SKM-1 treated with dmso at 0.1 percent for 144 hours (cell line): ENCODE data around the gene PEX26.
"Not testable (repeated sequence)": the region's sequence is repeated elsewhere in the genome, so short reads cannot be mapped to it uniquely, and the experiment has no call there.

Source experiments
- DNase-seq: peaks from one replicate; lab custom pipeline; 2025; ENCODE audit not compliant: unreplicated experiment; lab: John Stamatoyannopoulos, UW

Gene PEX26

DNA sequence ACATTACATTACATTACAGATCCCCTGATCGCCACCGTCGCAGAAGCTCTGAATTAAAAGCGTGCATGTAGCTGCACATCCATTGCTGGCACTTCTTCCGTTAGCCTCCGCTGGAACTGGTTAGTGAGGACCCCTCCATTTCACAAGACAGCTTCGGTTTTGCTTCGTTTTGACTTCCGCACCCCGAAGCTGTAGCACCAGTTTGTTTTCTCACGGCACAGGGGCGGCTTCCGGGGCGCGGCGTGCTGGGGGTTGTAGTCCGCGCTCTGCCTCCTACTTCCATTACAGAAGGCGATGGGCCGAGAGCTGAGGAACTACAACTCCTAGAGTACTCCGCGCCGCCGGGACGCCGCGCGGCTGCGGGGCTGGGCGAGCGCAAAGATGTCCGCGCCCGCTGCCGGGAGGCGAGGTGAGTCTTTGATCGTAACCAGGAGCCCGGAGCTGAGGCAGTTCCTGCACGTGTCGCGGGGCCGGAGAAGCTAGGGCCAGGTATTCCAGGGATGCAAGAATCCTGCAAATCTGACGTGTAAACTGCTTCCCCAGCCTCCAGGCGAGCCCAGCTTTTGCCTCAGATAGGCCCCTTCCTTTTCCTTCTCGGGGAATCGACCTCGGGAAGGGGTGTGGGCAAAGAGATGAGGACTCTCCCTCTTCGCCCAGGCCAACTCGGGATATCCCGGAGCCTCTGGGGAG is at the start of gene PEX26:
TSS of gene PEX26 (plus strand) at position 352 of the 690 bp plus-strand sequence. CDS start 387 bp downstream, outside the sequence.
- peak; percentile 91 for DNase-seq

DNA sequence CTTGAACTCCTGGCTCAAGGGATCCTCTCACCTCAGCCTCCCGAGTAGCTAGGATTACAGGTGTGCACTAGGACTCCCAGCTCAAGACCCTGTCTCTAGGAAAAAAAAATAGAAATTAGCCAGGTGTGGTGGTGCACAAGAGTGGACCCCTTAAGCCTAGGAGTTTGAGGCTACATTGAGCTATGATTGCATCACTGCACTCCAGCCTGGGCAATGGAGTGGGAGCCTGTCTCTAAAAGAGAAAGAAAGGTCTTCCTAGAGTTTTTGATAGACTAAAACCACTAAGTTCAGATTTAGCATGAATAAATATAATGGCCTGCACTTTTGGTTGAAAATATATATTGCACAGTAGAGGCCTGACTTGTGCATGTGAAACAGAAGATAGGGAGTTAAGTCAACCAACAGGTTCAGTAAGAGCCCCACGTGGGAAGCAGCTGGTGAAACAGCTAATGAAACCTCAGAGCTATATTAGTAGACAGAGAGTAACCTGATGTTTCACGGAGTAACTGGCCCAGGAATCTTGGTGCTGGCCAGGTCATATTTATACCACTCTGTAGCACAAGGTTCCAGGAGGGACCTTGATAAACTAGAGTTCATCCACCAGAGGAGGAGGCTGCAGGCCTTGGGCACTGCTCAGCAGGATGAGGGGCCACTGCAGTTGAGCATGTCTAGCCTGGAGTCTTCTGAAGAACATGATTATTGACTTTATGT is 48.8 kb upstream of the PEX26 start:
- no peak for DNase-seq

DNA sequence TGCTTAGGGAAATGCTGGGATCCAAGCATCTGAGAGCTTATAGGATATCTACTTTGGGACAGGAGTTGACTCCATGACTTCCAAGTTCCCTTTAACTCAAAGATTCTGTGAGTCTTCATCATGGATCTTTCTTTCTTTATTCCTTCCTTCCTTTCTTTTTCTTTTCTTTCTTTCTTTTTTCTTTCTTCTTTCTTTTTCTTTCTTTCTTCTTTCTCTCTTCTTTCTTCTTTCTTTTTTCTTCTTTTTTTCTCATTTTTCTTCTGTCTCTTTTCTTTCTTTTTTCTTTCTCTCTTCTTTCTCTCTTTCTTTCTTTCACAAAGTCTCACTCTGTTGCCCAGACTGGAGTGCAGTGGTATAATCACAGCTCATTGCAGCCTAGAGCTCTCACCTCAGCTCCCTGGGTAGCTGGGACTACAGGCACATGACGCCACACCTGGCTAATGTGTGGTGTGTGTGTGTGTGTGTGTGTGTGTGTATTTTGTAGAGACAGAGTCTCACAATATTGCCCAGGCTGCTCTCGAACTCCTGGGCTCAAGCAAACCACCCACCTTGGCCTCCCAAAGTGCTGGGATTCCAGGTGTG is 48.0 kb upstream of the PEX26 start:
- DNase-seq = no peak

DNA sequence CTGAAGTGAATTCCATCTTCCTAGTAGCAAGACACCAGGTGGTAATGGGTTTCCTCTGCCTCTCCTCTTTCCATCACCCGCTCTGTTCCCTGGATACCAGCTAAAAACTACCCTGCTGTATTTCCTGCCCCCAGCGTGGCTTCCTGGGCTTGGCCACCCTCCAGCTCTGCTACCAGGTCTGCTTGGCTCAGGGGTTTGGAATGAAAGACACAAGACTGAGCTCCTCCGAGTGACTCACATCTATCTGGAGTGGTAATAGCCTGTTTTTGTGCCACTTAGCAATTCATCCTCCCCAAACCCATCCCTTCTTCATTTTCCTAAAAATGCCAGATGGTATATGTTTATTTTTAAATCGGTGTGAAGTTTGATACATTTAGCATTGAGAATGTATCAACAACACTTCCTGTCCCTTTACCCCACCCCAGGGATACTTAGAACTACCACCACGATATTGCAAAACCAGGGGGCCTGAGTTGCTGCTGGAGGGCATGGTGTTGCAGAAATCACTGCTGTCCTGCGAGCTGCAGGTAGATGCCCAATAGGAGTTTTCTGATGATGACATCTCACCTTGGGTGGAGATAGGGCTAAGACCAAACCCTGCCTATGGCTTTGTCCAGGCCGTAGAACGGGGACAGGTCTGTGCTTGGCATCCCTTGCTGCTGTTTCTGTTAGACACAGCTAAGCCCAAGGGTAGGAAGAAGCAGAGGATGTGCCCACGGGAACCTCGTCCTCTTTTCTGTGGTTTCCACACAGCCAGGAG is 45.9 kb upstream of the PEX26 start:
- no peak for DNase-seq

DNA sequence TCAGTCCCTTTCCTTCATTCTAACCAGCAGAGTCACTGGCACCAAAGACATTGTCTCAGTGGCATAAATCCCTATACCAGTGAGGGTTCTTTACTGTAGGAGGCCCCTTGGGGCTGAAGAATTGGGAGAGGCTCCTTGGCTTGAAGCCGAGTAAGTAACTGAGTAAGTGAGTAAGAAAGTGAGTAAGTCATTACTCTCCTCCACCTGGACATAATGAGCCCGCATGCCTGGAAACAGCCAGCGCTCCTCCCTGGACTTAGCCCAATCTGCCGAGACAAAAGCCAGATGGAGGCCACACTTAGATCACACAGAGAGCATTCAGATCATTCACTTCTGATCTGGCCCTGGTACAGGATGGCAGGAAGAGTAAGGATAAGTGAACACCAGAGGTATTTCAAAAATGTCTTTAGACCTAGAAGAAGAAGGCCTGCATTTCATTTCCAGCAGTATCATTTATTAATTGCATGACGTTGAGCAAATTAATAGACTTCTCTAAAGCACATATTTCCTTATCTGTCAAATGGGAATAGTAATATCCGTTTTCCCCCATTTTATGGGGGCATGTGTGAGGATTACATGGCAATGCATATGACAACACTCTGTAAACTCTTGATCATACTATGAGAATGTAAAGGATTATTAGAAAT is 45.2 kb upstream of the PEX26 start:
- DNase-seq = no peak

DNA sequence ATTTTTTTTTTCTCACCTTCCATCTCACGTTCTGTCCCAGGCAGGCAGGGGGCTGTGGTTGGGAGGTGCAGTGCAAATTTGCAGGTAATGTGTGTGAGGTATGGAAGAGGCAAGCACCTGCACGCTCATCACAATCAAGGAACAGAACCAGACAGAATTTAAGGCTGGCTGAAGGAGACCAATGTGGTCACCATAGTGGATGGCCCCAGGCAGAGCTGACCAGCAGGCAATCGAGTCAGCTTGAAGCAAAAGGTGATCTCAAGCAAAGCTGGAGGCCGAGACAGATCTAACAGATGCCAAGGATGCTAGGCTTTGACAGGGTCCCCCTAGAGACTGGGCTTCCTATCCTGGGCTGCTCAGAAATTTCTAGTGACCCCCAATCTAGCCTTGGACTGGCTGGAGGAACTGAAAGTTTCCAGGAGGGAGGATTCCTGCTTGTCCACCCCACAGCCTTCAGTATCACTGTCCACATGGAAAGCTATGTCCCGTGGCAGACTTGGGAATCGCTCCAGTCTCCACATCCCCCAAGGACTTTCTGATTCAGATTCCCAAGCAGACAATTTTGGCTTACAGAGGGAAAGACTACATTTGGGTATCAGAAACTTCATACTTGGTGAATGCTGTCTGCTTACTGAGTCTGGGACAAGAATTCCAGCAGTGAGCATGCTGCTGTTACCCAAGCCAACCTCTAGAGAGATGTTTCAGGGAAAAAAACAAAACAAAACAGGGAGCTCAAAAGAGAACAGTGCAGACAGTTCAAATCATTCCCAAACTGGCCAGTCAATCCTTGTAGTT is 44.4 kb upstream of the PEX26 start:
- DNase-seq = no peak

DNA sequence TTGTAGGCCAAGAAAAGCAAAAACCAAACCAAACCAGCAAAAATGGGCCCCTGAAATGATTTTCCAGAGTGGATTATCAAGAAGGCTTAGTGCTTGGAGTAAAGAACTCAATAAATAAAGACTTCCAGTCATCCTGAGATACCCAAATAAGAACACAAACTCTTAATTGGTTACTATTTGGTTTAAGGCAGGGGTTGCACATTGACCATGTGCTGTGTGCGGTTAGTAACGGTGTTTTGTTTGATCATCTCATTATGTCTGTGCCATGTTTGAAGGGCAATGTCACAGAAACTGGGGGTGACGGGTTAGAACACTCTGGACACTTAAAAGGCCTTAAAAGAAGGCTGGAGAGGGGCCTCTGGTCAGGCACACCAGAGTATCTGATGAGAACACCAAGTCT is 43.7 kb upstream of the PEX26 start:
- DNase-seq = no peak

DNA sequence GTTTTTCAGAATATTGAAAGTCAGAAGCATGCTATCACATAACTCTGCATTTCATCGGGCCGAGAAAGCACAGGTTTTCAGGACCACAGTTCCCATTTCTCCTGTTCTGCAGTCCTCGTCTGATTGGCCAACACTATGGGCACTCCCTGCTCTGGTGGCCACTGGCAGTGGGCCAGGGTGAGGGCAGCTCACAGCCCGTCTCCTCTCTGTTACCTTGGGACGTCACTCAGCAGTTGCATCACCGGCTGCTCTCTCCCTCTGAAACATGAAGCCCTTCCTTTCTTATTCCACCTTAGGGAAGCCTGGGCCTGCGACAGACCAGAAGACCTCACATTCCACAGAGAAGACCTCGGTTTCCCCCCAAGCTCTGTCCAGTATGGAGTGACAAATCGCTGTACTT is 42.0 kb upstream of the PEX26 start:
- DNase-seq = peak; percentile 55

DNA sequence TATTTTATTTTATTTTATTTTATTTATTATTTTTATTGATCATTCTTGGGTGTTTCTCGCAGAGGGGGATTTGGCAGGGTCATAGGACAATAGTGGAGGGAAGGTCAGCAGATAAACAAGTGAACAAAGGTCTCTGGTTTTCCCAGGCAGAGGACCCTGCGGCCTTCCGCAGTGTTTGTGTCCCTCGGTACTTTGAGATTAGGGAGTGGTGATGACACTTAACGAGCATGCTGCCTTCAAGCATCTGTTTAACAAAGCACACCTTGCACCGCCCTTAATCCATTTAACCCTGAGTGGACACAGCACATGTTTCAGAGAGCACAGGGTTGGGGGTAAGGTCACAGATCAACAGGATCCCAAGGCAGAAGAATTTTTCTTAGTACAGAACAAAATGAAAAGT is 36.9 kb upstream of the PEX26 start:
- DNase-seq = not testable (repeated sequence)

DNA sequence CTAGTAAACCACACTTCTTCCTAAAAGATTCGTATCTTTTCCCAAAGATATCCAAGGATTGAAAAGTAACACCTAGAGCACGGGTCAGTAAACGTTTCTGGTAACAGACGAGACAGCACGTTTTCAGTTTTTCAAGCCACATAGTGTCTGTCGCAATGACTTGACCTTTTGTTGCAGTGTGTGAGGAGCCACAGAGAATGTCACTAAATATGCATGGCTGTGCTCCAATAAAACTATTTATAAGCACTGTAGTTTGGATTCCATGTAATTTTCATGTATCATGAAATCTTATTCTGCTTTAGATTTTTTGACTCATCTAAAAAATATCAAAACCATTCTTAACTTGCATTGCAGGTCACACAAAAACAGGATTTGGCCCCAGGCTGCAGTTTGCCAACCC is 35.1 kb upstream of the PEX26 start:
- no peak for DNase-seq

DNA sequence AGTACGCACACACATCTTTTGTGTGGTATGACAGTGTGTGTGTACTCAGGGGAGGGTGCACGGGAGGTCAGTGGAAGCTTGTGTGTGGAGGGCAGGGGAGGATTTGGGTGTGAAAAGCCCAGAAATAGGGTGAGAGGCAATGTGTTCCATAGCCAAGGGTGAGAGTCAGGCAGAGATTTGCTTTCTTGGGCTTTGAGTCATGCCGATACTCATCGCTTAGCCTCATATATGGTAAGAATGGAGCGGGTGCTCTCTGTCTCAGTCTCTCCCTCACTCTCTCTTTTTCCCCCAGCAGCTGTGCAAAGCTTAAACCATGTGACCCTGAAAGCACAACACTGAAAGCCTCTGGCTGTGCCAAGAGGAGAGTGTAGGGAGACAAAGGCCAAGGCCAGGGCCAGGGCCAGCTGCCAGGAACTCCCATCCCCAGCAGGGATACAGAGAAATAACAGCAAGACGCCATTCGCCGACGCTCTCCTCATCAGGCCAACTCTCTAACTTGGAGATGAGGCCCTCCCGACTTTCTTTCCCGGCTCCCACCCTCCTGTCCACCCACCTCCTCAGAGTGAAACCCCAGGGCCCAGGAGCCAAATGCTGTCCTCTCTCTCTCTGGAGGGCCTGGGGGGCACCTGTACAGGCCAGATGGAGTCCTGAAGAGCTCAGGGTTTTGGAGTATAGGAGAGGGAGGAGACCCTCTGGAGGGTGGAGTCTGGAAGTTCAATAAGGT is 33.1 kb upstream of the PEX26 start:
- DNase-seq = no peak

DNA sequence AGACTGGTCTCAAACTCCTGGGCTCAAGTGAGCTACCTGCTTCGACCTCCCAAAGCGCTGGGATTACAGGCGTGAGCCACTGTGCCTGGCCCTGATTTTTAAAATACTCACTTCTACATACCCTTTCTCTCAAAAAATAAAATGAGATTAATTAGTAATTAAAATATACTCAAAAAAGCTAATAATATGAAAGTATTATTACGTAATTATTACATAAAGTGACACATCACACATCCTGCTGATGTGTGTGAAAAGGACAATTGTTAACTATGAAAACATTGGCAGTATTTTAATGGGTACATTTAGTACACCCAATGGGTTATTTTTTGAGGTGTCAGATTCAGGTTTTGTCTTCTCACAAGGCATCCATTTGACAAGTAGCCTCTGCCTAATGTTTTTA is 32.0 kb upstream of the PEX26 start:
- DNase-seq = no peak

DNA sequence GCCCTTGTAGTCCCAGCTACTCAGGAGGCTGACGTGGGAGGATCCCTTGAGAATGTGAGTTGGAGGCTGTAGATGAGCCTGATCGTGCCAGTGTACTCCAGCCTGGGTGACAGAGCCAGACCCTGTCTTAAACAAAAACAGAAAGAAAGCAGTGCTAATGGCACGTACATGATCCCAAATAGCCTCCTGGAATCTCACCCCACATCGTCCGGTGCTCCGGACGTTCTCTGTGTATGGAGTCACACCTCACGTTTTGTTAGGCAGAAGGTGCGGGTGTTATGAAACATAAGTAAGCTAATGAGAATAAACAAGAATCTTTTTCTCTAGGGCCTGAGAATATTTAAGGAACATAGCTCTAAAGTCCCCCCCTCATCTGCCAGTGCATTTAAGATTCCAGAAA is 29.7 kb upstream of the PEX26 start:
- DNase-seq = no peak

DNA sequence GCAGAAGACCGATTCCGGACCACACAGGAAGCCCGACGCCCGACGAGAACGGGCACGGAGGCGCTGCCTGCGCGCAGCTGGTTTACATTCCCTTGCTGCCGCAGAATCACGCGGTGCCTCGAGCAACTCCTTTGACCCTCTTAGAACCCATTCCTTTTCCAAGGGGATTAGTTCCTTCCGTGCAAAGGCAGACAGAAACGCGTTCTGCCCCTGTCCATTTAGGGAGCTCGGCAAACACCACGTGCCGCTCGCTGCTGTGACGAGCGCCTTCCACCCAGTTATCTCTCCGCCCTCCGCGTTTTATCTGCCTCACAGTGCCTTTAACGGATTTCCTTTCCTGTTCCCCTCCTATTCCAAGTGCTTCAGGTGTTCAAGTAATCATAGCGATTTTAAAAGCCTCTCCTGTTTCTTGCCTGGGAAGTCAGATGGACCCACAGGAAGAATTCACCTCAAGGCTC is 29.3 kb upstream of the PEX26 start:
- no peak for DNase-seq

DNA sequence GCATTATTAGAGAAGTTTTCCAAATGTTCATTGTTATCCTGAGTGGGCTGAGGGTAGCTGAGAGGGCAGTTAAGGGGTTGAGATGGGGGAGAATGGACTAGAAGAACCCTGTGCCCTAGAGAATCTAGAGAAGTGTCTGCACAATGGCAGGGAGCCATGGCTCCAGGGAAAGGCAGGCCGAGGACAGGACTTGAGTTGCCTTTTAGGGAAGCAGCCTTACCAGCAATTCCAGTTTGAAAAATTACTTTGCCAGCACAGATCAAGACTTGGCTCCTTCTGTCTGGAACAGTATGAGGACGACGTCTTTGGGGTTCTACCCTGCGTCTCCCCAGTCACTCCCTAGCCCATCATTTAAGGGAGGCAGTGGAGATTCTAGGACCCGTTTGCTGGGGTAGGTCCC is 27.7 kb upstream of the PEX26 start:
- DNase-seq = no peak

DNA sequence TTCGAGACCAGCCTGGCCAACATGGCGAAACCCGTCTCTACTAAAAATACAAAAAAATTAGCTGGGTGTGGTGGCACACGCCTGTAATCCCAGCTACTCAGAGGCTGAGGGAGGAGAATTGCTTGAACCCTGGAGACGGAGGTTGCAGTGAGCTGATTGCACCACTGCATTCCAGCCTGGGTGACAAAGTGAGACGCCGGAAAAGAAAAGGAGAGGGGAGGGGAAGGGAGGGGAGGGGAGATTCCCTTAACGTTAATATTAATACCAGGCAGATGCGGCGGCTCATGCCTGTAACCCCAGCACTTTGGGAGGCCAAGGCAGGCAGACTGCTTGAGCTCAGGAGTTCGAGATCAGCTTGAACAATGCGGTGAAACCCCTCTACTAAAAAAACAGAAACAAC is 26.7 kb upstream of the PEX26 start:
- DNase-seq = not testable (repeated sequence)

DNA sequence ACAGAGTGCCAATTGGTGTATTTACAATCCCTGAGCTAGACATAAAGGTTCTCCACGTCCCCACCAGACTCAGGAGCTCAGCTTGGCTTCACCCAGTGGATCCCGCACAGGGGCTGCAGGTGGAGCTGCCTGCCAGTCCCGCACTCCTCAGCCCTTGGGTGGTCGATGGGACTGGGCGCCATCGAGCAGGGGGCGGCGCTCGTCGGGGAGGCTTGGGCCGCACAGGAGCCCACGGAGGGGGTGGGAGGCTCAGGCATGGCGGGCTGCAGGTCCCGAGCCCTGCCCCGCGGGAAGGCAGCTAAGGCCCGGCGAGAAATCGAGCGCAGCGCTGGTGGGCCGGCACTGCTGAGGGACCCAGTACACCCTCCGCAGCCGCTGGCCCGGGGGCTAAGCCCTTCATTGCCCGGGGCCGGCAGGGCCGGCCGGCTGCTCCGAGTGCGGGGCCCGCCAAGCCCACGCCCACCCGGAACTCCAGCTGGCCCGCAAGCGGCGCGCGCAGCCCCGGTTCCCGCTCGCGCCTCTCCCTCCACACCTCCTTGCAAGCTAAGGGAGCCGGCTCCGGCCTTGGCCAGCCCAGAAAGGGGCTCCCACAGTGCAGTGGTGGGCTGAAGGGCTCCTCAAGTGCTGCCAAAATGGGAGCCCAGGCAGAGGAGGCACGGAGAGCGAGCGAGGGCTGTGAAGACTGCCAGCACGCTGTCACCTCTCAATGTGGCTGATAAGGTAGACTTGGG is 24.4 kb upstream of the PEX26 start:
- DNase-seq = not testable (repeated sequence)

DNA sequence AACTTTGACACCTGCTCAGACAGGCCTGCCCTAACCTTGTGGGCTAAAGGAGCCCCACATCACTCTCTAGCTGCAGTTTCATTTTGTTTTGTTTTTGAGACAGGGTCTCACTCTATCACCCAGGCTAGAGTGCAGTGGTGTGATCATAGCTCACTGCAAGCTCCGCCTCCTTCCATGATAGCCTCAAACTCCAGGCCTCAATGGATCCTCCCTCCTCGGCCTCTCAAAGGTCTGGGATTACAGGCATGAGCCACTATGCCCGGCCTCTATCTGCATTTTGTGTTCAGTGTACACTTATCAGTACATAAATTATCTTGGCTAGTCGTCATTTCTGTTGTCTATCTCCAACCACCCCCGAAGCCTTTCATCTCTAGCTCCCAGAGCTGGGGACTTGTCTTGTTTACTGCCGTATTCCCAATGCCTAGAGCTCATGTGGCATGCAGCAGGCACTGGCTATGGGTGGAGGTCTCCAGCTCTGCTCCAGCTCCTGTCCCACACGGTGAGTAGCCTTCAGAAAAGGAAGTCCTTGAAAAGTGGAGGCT is 22.1 kb upstream of the PEX26 start:
- DNase-seq = no peak
